ENCODE data around the gene PDS5B.

DNA sequence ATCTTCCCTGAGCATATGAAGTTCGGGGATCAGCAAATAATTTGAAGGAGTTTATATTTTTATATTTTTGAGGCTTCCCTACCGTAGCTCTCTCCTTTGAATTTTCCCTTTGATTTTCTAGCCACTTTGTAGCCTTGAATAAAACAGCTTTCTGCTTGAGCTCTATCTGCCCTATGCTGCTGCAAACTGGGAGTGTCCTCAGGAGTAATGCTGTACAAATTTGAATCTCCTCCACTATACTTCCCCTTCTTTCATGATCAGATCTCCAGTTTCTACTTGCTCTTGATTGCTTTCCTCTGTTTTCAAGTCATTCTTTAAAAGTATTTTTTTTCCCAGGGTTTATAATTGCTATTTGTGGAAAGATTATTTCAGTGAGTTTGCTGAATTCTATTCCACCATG is 14.6 kb downstream of the PDS5B start:
- TF ChIP-seq CTCF (IDR thresholded peaks at IDR 0.05) (no peak), POLR2A (IDR thresholded peaks at IDR 0.05) (no peak)
